MM.1S (cell line): ENCODE results near the gene ESR2.

Experiments used
- EZH2 ChIP-seq: fragments of 300-600 bp; sonication (generic); optimal IDR thresholded peaks from 2 replicates; pipeline ENCODE3; 2017; ENCODE audit warnings: low read depth, mild to moderate bottlenecking, antibody characterized with exemption, low read length, mixed read lengths
- EZH2phosphoT487 ChIP-seq: fragments of 300-600 bp; sonication (generic); IDR thresholded peaks from 2 replicates; pipeline ENCODE4 v1.6.1; 2018; ENCODE audit warnings: antibody characterized with exemption, low read length
- TF ChIP-seq, protein P1 (sequence below): fragments of 300-600 bp; sonication (generic); IDR thresholded peaks from 2 replicates; pipeline ENCODE4 v1.5.1; 2016; ENCODE audit warnings: antibody characterized with exemption, low read length, mixed read lengths

DNA sequence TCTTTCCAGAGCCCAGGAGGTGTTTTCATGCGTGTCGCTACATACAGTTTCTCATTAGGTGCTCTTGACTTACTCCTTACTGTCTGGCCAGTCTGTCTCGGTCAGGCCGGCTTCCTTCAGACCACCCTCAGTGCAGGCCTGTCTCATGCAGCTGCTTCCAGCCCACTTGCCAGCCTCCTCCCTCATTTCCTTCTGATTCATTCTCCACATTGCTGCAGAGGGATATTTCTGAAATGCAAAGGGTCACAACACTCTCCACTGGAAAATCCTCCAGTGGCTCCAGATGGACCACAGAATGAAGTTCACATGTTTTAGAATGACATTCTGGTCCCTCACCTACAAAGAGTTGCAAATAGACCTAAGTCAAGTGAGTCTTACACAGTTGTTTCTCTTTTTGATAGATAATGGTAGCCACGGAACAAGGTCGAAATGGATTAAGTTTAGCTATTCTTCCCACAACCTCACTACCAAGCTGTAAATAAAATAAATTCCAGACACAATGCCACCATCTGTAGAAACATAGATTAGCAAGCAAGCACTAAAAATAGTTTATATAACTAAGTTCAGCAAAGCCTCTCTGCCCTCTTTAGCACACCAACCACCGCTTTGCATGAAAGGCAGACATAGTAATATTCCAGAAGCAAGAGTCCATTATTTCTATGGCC lies 146.9 kb downstream of the ESR2 start:
- TF ChIP-seq, protein P1, sequence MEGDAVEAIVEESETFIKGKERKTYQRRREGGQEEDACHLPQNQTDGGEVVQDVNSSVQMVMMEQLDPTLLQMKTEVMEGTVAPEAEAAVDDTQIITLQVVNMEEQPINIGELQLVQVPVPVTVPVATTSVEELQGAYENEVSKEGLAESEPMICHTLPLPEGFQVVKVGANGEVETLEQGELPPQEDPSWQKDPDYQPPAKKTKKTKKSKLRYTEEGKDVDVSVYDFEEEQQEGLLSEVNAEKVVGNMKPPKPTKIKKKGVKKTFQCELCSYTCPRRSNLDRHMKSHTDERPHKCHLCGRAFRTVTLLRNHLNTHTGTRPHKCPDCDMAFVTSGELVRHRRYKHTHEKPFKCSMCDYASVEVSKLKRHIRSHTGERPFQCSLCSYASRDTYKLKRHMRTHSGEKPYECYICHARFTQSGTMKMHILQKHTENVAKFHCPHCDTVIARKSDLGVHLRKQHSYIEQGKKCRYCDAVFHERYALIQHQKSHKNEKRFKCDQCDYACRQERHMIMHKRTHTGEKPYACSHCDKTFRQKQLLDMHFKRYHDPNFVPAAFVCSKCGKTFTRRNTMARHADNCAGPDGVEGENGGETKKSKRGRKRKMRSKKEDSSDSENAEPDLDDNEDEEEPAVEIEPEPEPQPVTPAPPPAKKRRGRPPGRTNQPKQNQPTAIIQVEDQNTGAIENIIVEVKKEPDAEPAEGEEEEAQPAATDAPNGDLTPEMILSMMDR, result no peak
- TF ChIP-seq EZH2phosphoT487 (no peak), EZH2 (no peak)
